ENCODE results near the gene CNNM3.

Gene CNNM3

GRCh38 chr2:96866986-96867755 lies 51.1 kb downstream of the CNNM3 start:
- peaks cover 4% of the 10 kb centered on the region; the same call in 1 of the 2 replicates for H3K27me3 ChIP-seq (ENCODE audit: low read depth, low read length)
- H3K4me1 ChIP-seq (ENCODE audit: low read length) = peaks cover 5% of the 10 kb centered on the region
- no peak for TF ChIP-seq EZH2phosphoT487 (IDR thresholded peaks at IDR 0.05; ENCODE audit: low read depth)
- TF ChIP-seq CTCF (IDR thresholded peaks at IDR 0.05; ENCODE audit: low read depth, low read length) = no peak
- H3K9me3 ChIP-seq (ENCODE audit: insufficient read depth, low read length) = no peaks in the 10 kb centered on the region
- peak overlapping the region; percentile 93 for H3K9ac ChIP-seq (ENCODE audit: low read length)
- H3K4me2 ChIP-seq (ENCODE audit: low read length) = peak overlapping the region; percentile 92
- peak overlapping the region; percentile 47; the same call in 1 of the 2 replicates for H2AFZ ChIP-seq (ENCODE audit: low read depth, low read length)
- H3K36me3 ChIP-seq (replicated peaks; ENCODE audit: low read depth, low read length) = peaks cover 11% of the 10 kb centered on the region
- H3K4me3 ChIP-seq (ENCODE audit: low read length) = peak overlapping the region; percentile 87
- no peaks in the 10 kb centered on the region for H4K20me1 ChIP-seq (ENCODE audit: insufficient read depth, low read length)
- H3K79me2 ChIP-seq (ENCODE audit: low read length) = peaks cover 21% of the 10 kb centered on the region
- H3K27ac ChIP-seq (ENCODE audit: low read length) = peak overlapping the region; percentile 63

- Histone ChIP-seq H3K4me2 (ENCODE audit: low read length) (peak overlapping the region; percentile 92), H3K9ac (ENCODE audit: low read length) (peak overlapping the region; percentile 93), H3K27me3 (ENCODE audit: low read depth, low read length) (peaks cover 4% of the 10 kb centered on the region; the same call in 1 of the 2 replicates), H3K79me2 (ENCODE audit: low read length) (peaks cover 21% of the 10 kb centered on the region), H4K20me1 (ENCODE audit: insufficient read depth, low read length) (no peaks in the 10 kb centered on the region), H2AFZ (ENCODE audit: low read depth, low read length) (peak overlapping the region; percentile 55; the same call in 1 of the 2 replicates), H3K4me1 (ENCODE audit: low read length) (peaks cover 5% of the 10 kb centered on the region), H3K4me3 (ENCODE audit: low read length) (peak overlapping the region; percentile 87), H3K36me3 (replicated peaks; ENCODE audit: low read depth, low read length) (peaks cover 11% of the 10 kb centered on the region), H3K9me3 (ENCODE audit: insufficient read depth, low read length) (no peaks in the 10 kb centered on the region), H3K27ac (ENCODE audit: low read length) (peak overlapping the region; percentile 63)
- TF ChIP-seq CTCF (IDR thresholded peaks at IDR 0.05; ENCODE audit: low read depth, low read length) = no peak
- no peak for TF ChIP-seq EZH2phosphoT487 (IDR thresholded peaks at IDR 0.05; ENCODE audit: low read depth)
Observed at GRCh38 chr2:96867756-96868554, 51.9 kb downstream of the CNNM3 start.

- no peaks in the 10 kb centered on the region for H3K9me3 ChIP-seq (ENCODE audit: insufficient read depth, low read length)
- peaks cover 21% of the 10 kb centered on the region for H3K79me2 ChIP-seq (ENCODE audit: low read length)
- peaks cover 11% of the 10 kb centered on the region for H3K36me3 ChIP-seq (replicated peaks; ENCODE audit: low read depth, low read length)
- peak overlapping the region; percentile 63 for H3K27ac ChIP-seq (ENCODE audit: low read length)
- H3K9ac ChIP-seq (ENCODE audit: low read length) = peak overlapping the region; percentile 93
- peaks cover 12% of the 10 kb centered on the region for H3K4me1 ChIP-seq (ENCODE audit: low read length)
- peak overlapping the region; percentile 55; the same call in 1 of the 2 replicates for H2AFZ ChIP-seq (ENCODE audit: low read depth, low read length)
- H3K4me3 ChIP-seq (ENCODE audit: low read length) = peak overlapping the region; percentile 87
- peak overlapping the region; percentile 92 for H3K4me2 ChIP-seq (ENCODE audit: low read length)
- TF ChIP-seq EZH2phosphoT487 (IDR thresholded peaks at IDR 0.05; ENCODE audit: low read depth) (no peak), CTCF (IDR thresholded peaks at IDR 0.05; ENCODE audit: low read depth, low read length) (peak; percentile 70)
- H3K27me3 ChIP-seq (ENCODE audit: low read depth, low read length) = peaks cover 4% of the 10 kb centered on the region; the same call in 1 of the 2 replicates
- H4K20me1 ChIP-seq (ENCODE audit: insufficient read depth, low read length) = no peaks in the 10 kb centered on the region
Observed at GRCh38 chr2:96868555-96869280, 52.6 kb downstream of the CNNM3 start.
